Activated CD8-positive, alpha-beta memory T cell treated with anti-CD3 and anti-CD28 coated beads for 48 hours (primary cell): ENCODE data around the gene RNASE8.
"Not testable (repeated sequence)": the region's sequence is repeated elsewhere in the genome, so short reads cannot be mapped to it uniquely, and the experiment has no call there.

Experiments used
- DNase-seq, 3 experiments: peaks; one replicate each; pipeline ENCODE4 v3.0.0-alpha.2; 2020; ENCODE audit warnings: low read depth in 2 of 3, low spot score in 2 of 3

Gene RNASE8

GRCh38 chr14:21057803-21058675 is at the start of gene RNASE8:
Gene RNASE8 (plus strand): TSS chr14:21057822. CDS start chr14:21057893, 71 bp downstream.
- no peak for DNase-seq

- DNase-seq = not testable (repeated sequence)
These were observed 47.9 kb upstream of the RNASE8 start for GRCh38 chr14:21009721-21010120.

GRCh38 chr14:21011136-21011535 is 46.5 kb upstream of the RNASE8 start:
- no peak for DNase-seq

GRCh38 chr14:21014761-21015190 is 42.8 kb upstream of the RNASE8 start:
- peak; percentile 13 to 70 (median 60) for DNase-seq

GRCh38 chr14:21015312-21015711 is 42.3 kb upstream of the RNASE8 start:
- DNase-seq = no peak

GRCh38 chr14:21016413-21017190 is 41.0 kb upstream of the RNASE8 start:
- no peak for DNase-seq

- DNase-seq = no peak
These were observed 39.9 kb upstream of the RNASE8 start for GRCh38 chr14:21017528-21018245.

- no peak for DNase-seq
These were observed 39.3 kb upstream of the RNASE8 start for GRCh38 chr14:21018286-21018685.

- no peak for DNase-seq
These were observed 38.8 kb upstream of the RNASE8 start for GRCh38 chr14:21018781-21019180.

- no peak for DNase-seq
These were observed 38.3 kb upstream of the RNASE8 start for GRCh38 chr14:21019366-21019765.

GRCh38 chr14:21020977-21021545 is 36.6 kb upstream of the RNASE8 start:
- no peak for DNase-seq

GRCh38 chr14:21022686-21023085 is 34.9 kb upstream of the RNASE8 start:
- DNase-seq = no peak

GRCh38 chr14:21023174-21023573 is 34.4 kb upstream of the RNASE8 start:
- DNase-seq = no peak

- no peak for DNase-seq
These were observed 33.6 kb upstream of the RNASE8 start for GRCh38 chr14:21023817-21024584.

GRCh38 chr14:21024585-21025370 is 32.8 kb upstream of the RNASE8 start, which contains the start of gene NDRG2:
Gene NDRG2 (minus strand): TSS chr14:21025061. CDS start chr14:21023315, 1,746 bp downstream.
- DNase-seq = peak; percentile 21 to 29 (median 25)

GRCh38 chr14:21025371-21026273 is 32.0 kb upstream of the RNASE8 start:
- DNase-seq = no peak

- no peak for DNase-seq
These were observed 31.2 kb upstream of the RNASE8 start for GRCh38 chr14:21026274-21026987.

- DNase-seq = no peak
These were observed 30.7 kb upstream of the RNASE8 start for GRCh38 chr14:21026988-21027315.
